ENCODE results near the gene TSSK2.

The TSSK2 gene

GRCh38 chr22:19125474-19126308, 5.4 kb upstream of the TSSK2 start:
- peaks cover 15% of the 10 kb centered on the region for H3K79me2 ChIP-seq (ENCODE audit: low read length)
- peaks cover 11% of the 10 kb centered on the region for H3K4me1 ChIP-seq (ENCODE audit: low read length)
- no peaks in the 10 kb centered on the region for H3K27me3 ChIP-seq (ENCODE audit: low read depth, low read length)
- no peak overlapping the region for H3K4me3 ChIP-seq (ENCODE audit: low read length)
- peaks cover 10% of the 10 kb centered on the region for H4K20me1 ChIP-seq (ENCODE audit: insufficient read depth, low read length)
- H3K4me2 ChIP-seq (ENCODE audit: low read length) = no peak overlapping the region
- no peak overlapping the region for H2AFZ ChIP-seq (ENCODE audit: low read depth, low read length)
- H3K9ac ChIP-seq (ENCODE audit: low read length) = no peak overlapping the region
- H3K36me3 ChIP-seq (replicated peaks; ENCODE audit: low read depth, low read length) = no peaks in the 10 kb centered on the region
- TF ChIP-seq, protein P1, sequence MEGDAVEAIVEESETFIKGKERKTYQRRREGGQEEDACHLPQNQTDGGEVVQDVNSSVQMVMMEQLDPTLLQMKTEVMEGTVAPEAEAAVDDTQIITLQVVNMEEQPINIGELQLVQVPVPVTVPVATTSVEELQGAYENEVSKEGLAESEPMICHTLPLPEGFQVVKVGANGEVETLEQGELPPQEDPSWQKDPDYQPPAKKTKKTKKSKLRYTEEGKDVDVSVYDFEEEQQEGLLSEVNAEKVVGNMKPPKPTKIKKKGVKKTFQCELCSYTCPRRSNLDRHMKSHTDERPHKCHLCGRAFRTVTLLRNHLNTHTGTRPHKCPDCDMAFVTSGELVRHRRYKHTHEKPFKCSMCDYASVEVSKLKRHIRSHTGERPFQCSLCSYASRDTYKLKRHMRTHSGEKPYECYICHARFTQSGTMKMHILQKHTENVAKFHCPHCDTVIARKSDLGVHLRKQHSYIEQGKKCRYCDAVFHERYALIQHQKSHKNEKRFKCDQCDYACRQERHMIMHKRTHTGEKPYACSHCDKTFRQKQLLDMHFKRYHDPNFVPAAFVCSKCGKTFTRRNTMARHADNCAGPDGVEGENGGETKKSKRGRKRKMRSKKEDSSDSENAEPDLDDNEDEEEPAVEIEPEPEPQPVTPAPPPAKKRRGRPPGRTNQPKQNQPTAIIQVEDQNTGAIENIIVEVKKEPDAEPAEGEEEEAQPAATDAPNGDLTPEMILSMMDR (IDR thresholded peaks at IDR 0.05; ENCODE audit: low read depth, low read length) = no peak
- no peak for TF ChIP-seq EZH2phosphoT487 (IDR thresholded peaks at IDR 0.05; ENCODE audit: low read depth)
- no peaks in the 10 kb centered on the region for H3K9me3 ChIP-seq (ENCODE audit: insufficient read depth, low read length)
- H3K27ac ChIP-seq (ENCODE audit: low read length) = no peak overlapping the region

DNA sequence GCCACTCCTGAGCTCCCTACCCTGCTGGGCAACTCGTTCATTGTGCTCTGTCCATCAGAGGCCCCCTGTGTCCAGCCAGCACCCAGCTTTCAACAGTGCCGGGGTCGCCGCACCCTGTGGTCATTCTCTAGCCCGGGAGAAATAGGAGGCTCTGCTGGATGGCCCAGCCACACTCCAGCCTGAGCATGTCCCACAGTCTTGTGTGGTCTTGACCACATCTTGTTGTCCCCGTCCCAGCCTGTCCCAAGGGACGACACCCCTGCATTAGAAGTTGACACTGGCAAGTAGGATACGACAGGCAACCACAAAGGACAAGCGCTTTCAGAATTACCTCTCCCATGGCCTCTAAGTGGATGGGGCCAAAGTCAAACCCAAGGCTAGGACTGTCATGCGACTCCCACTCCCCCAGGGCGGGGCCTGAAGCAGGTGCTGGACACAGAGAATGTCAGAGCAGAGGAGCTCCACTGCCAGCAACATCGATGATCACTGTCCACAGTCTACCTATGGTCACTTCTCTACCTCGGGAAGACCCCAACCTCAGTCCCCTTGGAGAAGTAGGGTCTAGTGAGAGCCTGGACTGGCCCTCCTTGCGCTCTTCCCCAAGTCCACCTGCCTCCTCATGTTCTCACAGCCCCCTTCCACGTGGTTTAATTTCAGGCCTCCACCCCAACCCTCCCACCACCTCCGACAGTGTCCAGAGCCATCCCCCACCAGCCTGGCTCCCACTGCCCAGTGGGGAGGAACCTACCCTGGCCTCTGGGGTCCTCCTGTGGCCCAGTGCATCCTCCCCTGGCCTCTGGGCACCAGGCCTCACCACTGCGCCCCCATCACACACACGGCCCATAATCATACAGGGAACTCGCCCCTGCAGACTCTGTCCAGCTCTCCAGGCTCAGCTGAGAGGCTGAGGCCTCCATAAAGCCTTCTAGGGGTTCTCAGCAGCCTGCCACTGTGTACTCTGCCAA, 4.5 kb upstream of the TSSK2 start:
- Histone ChIP-seq H3K79me2 (ENCODE audit: low read length) (peaks cover 6% of the 10 kb centered on the region), H3K9ac (ENCODE audit: low read length) (no peak overlapping the region), H3K4me2 (ENCODE audit: low read length) (no peak overlapping the region), H2AFZ (ENCODE audit: low read depth, low read length) (no peak overlapping the region), H3K4me3 (ENCODE audit: low read length) (no peak overlapping the region), H3K27me3 (ENCODE audit: low read depth, low read length) (no peaks in the 10 kb centered on the region), H3K4me1 (ENCODE audit: low read length) (peaks cover 5% of the 10 kb centered on the region), H4K20me1 (ENCODE audit: insufficient read depth, low read length) (peaks cover 1% of the 10 kb centered on the region; the same call in 1 of the 2 replicates), H3K36me3 (replicated peaks; ENCODE audit: low read depth, low read length) (no peaks in the 10 kb centered on the region), H3K9me3 (ENCODE audit: insufficient read depth, low read length) (no peaks in the 10 kb centered on the region), H3K27ac (ENCODE audit: low read length) (no peak overlapping the region)
- TF ChIP-seq, protein P1 (IDR thresholded peaks at IDR 0.05; ENCODE audit: low read depth, low read length) = no peak
- no peak for TF ChIP-seq EZH2phosphoT487 (IDR thresholded peaks at IDR 0.05; ENCODE audit: low read depth)

DNA sequence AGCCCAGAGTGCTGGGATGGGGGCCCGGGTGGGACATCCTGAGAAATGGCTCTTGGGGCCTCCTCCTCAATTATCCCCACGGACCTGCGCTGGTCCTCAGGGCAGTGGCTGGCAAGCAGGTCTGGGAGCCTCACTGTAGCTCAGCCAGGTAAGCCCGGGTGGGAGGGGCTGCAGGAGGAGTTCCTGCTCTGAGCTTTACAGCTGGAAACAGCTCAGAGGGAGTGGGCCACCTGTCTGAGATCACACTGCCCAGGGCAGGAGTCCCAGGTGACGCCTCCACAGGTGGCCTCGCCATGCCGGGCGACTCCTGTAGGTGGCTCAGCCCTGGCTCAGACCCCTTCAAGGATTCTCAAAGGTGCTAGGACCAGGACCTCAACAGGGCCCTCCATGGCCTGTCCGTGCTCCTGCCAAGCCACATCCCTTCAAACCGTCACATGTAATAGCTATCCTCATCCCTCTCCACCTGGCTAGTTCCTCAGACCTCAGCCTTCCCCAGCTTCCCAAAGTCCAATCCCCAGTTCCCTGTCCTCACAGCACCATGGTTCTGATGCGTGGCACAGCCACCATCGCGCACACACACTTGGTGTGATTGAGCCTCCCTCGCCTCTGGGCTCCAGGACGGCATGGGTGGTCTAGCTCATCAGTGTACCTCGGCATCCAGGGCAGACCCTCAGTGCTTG, 3.6 kb upstream of the TSSK2 start:
- H2AFZ ChIP-seq (ENCODE audit: low read depth, low read length) = no peak overlapping the region
- no peak for TF ChIP-seq EZH2phosphoT487 (IDR thresholded peaks at IDR 0.05; ENCODE audit: low read depth)
- TF ChIP-seq, protein P1 (IDR thresholded peaks at IDR 0.05; ENCODE audit: low read depth, low read length) = no peak
- H3K36me3 ChIP-seq (replicated peaks; ENCODE audit: low read depth, low read length) = no peaks in the 10 kb centered on the region
- H3K9ac ChIP-seq (ENCODE audit: low read length) = no peak overlapping the region
- H3K4me3 ChIP-seq (ENCODE audit: low read length) = no peak overlapping the region
- H3K27me3 ChIP-seq (ENCODE audit: low read depth, low read length) = no peaks in the 10 kb centered on the region
- H3K79me2 ChIP-seq (ENCODE audit: low read length) = no peaks in the 10 kb centered on the region
- H4K20me1 ChIP-seq (ENCODE audit: insufficient read depth, low read length) = no peaks in the 10 kb centered on the region
- H3K4me1 ChIP-seq (ENCODE audit: low read length) = peaks cover 5% of the 10 kb centered on the region
- H3K27ac ChIP-seq (ENCODE audit: low read length) = no peak overlapping the region
- H3K9me3 ChIP-seq (ENCODE audit: insufficient read depth, low read length) = no peaks in the 10 kb centered on the region
- no peak overlapping the region for H3K4me2 ChIP-seq (ENCODE audit: low read length)
